Stimulated activated CD8-positive, alpha-beta memory T cell treated with anti-CD3 and anti-CD28 coated beads, Interleukin-7, amount 100 ng/mL, for 24 hours (primary cell): ENCODE measurements around the gene DNAAF8.
"Not testable (repeated sequence)": the region's sequence is repeated elsewhere in the genome, so short reads cannot be mapped to it uniquely, and the experiment has no call there.

Experiments
- DNase-seq: peaks from one replicate; pipeline ENCODE4 v3.0.0-alpha.2; 2020; ENCODE audit warnings: low read depth

The DNAAF8 gene

DNA sequence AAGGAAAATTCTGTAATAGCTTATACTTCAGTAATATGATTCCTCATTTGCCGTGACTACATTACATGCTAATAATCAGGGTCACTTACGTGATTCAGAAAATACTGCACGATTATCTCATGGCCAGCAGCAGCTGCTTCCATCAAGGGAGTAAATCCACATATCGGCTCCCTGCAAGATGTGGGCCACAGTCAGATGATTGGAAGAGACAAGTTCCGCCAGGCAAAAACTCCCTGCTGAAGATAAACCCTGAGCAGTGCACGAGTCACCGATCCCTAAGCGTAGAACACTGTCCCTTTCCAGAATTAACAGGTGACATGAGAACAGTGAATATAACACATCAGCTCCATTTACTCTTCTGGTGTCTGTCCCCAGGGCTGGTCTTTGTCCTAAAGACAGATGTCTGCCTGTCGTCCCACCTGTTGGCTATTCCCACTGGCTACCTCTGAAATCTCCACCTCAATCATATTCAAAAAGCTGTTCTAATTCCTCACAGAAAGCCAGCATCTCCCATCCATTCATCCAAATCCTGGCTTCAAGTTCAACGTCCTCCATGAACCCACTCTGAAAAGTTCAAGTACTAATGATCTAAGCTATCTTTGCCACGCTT, 9.6 kb upstream of the DNAAF8 start:
- DNase-seq = no peak

DNA sequence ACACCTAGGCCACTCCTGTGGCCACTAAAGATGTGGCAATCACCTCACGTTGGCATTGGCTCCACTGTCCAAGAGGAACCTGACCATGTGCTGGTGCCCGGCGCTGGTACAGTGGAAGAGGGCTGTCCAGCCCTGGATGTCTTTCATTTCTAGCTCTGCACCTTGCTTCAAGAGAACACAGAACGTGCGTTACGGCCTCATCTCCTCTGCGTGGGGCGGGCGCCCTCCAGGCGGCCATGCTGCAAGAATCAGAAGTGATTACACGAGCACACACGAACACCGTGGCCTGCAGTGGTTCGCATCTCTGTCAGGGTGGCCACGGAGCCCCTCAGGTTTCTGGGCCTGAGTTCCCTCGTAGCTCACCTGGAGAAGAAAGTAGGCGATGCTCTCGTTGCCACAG, 7.7 kb upstream of the DNAAF8 start:
- no peak for DNase-seq

DNA sequence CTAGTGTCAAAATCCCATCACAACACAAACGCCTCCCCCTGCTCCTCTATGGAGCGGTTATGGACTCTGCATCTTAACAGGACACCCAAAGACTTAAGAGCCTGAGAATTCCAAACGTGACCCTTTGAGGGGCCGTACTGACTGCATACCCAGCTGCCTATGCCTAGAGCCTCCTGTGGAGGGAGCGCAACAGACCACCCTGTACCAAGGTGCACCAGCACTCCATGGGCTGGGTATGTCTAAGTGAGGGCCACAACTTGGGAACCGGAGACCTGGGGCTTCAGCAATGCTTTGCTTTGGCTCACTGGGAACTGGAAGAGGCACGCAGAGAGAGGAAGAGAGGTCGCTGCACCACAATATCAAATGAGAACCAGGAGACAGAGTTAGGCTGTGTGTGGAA, 5.7 kb upstream of the DNAAF8 start:
- DNase-seq = no peak

DNA sequence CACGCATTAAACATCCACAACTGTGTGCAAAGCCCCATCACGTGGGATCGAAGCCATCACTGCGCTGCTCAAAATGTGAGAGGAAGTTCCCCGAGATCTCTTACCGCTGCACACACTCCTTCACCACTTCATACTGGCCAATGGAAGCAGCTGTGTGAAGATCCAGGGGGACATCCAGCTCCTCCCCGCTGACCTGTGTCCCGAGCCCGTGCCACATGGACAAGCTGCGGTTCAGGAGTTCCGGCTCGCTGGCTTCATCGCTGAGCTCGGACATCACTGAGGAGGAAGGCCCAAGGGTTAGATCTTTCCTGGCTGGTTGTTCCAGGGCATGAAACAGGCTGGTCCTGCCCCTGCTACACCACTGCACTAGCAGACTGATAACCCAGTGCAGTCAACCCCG, 4.5 kb upstream of the DNAAF8 start:
- no peak for DNase-seq

DNA sequence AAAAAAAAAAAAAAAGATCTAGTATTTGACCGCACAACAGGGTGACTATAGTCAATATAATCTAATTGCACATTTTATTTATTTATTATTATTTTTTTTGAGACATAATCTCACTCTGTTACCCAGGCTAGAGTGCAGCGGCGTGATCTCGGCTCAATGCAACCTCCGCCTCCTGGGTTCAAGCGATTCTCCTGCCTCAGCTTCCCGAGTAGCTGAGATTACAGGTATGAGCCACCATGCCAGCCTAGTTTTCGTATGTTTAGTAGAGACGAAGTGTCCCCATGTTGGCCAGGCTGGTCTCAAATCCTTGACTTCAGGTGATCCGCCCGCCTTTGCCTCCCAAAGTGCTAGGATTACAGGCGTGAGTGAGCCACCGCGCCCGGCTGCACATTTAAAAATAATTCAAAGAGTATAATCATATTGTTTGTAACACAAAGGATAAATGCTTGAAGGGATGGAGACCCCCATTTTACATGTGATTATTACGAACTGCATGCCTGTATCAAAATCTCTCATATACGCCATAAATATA, 1.1 kb upstream of the DNAAF8 start:
- no peak for DNase-seq

DNA sequence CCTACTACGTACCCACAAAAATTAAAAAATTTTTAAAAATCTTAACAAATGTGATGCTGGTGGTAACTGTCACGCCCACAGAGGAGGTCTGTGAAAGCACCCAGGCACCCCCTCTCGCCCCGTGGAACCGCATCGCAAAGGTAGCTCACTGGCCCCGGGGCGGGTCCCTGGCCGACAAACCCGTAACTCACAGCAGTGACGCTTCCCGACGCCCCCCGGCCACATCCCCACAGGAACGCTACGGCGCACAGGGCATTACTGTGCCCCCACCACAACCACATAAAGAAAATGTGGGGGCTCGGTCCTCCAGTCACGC, 632 bp upstream of the DNAAF8 start:
- DNase-seq = peak; percentile 15

DNA sequence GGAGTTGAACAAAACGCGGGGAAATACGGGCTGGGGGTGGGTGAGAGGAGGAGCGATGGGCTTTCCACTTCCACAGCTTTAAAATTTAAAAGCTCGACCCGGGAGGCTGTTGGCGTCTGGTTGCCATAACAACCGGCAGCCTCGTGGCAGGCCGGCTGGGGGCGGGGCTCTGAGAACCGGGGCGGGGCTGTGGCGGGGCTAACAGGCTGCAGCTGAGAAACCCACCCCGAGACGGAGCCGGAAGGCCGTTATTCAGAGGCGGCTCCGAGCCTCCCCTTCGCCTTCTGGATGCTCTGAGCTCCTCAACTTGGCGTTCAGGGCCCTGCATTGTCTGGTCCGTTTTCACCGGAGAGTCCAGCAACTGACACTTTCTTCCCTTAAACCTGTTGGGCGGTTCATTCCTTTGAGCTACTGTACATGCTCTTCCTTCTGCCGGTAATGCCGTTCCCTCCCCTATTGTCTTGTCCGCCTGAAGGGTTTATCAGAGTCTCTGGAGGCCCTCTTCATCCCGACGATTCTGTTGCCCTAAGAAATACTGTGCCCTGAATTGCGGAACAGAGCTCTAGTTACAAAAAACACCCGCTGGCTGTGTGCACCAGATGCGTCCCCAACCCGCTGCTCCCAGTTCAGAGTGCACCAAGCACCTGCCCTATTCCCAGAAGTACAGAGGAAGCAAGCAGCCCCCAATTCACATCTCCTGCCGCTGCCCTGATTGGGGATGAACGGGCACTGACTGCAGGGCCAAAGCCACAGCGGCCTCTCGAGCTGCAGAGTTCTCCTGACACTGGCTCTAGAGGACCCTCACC, 596 bp downstream of the DNAAF8 start:
- peak; percentile 93 for DNase-seq

DNA sequence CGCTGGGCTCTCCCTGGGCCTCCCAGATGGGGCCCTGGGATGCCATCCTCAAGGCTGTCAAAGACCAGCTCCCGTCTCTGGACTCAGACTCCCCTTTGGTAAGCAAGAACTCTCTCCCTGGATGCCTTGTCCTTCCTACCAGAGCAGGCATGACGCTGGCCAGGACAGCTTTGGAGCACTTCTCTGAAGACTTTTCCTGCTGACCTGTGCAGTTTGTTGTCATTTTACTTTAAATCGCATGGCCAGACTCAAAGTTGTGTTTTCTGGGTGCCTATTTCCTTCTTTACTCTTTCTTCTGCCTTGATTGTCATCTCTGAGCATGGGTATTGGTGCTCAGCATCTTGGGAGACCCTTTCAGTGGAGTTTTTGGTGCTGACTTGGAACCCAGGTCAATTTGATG, 2.2 kb downstream of the DNAAF8 start:
- DNase-seq = no peak

DNA sequence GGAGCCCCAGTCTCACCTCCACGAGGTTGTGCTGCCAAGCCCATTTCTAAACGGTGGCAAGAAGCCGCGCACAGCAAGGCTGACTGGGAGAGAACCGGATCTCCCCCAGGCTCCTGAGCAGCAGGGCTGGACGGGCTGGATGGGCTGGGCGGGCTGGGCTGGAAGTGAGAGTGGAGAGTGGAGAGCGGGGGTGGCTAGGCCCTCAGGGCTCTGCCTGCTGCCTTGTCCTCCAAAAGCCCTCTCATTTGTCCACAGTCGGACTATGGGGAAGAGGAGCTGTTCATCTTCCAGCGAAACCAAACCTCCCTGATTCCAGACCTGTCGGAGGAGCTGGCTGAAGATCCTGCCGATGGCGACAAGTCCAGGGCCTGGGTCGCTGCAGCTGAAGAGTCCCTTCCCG, 3.2 kb downstream of the DNAAF8 start:
- no peak for DNase-seq

DNA sequence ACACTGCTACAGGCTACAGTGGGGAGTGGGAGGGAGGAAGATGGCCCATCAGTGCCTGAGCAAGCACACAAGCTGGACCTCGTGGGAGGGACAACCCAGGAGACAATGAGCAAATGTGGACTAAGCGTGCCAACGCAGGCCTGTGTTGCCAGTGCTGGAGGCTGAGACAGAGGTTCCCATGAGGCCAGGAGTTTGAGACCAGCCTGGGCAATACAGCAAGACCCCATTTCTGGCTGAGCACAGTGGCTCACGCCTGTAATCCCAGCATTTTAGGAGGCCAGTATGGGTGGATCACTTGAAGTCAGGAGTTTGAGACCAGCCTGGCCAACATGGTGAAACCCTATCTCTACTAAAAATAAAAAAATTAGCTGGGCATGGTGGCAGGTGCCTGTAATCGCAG, 4.0 kb downstream of the DNAAF8 start:
- DNase-seq = not testable (repeated sequence)

DNA sequence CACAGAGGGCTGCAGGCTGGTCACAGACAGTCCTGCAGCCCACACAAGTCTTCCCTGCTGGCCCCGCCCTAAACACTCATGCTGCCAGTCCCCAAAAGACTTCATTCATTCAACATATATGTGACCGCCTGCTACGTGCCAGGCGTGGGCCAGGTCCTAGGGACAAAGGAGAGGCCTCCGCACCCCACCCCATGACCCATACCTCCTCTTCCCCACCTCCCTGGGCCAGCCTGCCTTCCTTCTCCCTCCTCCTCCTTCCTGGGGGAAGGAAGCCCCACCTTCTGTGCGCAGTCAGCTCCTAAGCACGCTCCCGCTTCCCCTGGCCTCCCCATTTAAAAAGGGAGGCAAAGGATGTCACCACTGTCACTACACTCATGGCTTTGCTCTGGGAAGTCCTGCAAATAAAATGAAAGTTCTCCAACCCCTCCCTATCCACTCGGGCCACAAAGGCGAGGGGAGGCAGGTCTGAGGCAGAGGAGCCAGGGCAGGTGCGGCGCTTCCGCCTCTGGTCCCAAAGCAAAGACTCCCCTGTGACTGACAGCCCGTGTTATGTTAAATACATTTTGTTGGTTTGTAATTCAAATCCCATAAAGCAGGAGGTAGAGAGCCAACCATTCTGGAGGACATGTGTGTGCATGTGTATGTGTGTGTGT, 9.0 kb downstream of the DNAAF8 start:
- DNase-seq = no peak

DNA sequence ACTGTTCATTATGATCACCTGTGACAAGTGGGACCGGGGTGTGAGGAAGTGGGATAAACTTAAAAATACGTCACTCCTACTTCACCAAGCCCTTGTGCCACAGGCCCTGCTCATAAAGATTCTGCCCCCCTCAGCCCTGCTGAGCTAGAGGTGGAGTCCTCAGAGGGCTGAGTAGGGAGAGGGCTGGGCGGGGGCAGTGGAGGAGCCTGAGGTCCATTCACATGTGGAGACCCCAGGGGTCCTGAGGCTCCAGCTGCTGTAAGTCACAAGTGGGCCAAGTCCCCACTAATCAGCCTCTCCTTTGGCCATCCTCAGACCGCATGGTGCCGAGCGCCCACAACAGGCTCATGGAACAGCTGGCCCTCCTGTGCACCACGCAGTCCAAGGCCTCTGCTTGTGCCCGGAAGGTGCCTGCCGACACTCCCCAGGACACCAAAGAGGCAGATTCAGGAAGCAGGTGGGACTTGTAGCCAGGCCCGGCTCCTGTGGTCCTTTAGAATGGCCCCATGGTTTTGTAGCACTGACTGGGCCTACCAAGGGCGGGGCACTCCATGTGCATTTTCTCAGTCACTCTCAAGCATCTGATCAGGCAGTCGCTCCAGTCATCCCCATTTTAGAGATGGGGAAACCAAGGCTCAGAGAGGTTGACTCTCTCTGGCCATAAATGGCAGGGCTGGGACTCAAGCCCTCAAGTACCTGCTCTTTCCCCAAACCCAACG, 10.4 kb downstream of the DNAAF8 start:
- no peak for DNase-seq

DNA sequence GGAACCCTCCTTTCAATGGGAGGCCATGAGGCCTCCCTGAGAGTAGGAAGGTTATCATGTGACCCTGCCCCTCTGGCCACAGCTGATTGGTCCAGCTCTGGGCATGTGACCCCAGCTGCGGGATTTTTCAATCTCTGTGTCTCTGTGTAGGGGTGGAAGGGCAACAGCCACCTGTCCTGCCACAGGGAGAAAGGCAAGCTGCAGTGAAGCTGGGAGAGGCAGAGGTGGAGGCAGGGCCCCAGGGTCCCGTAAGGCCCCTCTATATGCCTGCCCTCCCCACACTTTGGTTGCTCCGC, 10.9 kb downstream of the DNAAF8 start:
- DNase-seq = no peak

DNA sequence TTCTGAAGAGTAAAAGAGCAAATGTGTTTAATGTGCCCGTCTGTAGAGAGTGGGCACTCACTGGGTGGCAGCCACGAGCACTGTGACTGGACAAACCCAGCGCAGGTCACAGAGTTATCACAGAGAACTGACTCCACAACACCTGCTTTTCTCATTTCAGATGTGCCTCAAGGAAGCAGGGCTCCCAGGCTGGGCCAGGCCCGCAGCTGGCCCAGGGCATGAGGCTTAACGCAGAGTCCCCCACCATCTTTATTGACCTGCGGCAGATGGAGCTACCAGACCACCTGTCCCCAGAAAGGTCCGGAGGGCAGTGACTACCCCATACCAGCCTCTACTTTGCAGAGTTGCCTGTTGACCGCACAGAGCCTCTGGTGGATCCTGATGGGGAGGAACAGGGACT, 11.9 kb downstream of the DNAAF8 start:
- no peak for DNase-seq

DNA sequence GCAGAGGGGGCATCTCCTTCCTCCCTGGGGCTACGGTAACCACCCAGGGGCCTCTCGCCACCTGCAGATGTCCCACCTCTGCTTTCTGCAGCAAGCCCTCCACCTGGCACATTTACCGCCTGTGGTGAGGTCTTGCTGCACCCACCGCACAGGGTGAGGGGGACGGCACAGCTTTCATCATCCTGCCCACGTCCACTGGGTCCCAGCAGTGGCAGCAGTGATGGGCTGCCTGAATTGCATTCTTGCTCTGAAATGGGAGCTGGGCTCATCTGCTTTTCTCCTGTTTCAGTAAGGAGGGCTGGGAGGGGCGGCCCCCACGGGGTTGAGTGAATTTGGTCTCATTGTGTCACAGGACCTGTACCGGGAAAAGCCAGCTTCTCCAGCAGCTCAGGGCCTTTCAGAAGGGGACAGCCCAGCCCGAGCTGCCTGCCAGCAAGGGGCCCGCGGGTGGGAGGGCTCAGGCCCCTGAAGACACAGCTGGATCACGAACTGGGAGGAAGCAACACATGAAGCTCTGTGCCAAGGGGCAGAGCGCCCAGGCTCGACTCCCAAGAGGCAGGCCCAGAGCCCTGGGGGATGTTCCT, 12.7 kb downstream of the DNAAF8 start:
- no peak for DNase-seq

DNA sequence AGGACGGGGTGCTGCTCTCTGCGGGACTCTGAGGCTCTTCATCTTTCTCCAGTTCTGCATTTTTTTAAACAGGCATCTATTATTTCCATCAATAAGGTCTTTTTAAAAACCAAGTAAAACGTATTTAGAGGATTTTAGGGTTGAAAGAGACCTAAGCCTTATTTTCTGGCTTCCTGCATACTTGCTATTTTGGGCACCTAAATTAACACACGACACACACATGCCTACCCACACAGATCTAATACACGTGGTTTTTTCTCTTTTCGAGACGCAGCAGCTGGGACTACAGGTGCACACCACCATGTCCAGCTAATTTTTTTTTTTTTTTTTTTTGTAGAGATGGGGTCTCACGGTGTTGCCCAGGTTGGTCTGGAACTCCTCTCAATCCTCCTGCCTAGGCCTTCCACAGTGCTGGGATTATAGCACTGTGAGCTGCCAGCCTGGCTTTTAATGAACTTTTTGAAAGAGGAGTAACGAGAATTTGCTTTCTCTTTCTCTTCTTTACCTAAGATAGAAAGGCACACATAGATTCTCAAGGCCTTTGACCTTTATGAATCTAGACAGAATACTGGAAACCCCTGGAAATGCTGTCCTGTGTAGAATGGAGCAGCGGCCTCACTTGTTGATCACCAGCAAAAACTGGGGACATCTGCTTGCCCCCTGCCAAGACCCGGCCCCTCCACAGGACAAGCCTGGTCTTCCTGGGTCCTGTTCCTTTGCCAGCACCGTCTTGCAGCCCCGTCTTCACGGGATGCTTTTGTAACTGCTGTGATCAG, 13.8 kb downstream of the DNAAF8 start:
- no peak for DNase-seq

DNA sequence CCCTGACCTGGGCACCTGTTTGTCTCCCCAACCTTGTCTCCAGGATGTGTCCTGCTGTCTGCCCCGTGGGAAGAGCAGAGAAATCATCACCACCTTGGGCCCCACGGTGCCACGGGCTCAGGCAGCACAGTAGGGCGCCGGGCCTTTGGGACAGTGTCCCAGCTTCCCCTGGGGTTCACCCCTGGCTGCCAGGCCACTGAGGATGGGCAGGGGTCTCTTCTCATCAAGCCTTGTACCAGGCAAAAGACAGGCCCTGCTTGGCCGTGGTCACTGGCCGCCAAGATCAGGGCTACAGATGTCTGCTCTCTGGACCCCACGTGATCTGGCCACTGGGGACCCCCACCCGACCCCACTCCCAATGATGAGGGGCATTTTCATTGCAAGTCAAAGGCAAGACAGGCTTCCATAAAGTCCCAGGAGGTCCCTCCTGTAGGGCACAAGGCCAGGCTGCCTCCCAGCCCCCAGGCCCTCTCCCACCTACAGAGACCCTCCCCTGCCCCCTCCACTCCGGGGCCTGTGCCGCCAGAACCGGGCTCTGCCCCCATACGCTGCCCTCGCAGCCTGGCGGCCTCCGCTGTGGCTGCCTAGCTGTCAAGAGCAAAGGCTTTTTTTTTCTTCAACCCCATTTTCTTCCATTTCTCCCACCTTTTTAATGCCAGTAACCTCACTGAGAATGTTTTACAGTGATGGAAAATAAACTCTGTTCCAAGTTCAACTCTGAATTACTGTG, 14.5 kb downstream of the DNAAF8 start:
- no peak for DNase-seq

DNA sequence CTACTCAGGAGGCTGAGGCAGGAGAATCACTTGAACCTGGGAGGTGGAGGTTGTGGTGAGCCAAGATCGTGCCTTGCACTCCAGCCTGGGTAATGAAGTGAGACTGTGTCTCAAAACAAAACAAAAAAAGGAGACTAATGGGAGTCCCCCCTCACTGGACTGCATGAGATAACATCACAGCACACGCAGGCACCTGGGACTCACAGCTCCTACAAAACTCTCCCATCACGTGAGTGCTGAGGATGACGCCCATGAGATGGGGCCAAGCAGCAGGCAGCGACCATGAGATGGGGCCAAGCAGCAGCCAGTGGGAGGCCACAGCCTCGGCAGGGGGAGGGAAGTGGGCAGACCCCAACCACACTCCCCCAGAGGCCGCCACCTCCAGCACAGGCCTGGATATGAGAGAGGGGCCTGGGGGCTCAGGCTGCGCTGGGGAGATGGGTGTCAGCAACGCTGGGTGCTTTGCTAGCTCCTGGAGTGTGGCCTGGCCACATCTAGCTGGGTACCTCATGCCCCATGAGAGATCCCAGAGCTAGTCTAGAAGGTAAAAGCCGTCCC, 15.4 kb downstream of the DNAAF8 start:
- no peak for DNase-seq

DNA sequence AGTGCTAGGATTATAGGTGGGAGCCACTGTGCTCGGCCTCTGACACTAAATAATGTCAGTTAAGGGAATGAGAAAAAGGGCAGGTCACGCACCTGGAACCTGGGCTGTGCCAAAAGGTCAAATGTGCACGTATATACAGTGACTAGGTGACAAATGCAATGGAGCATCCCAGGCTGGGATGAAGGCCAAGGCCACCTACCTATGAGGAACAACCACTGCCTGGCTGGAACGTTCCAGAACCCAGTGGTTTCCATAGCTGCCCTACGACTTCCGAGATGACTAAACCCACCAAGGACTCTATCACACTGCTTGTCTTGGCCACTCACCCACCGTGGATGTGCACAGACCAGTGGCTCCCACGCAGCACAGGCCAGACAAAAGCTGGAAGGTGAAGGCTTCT, 16.6 kb downstream of the DNAAF8 start:
- DNase-seq = no peak

DNA sequence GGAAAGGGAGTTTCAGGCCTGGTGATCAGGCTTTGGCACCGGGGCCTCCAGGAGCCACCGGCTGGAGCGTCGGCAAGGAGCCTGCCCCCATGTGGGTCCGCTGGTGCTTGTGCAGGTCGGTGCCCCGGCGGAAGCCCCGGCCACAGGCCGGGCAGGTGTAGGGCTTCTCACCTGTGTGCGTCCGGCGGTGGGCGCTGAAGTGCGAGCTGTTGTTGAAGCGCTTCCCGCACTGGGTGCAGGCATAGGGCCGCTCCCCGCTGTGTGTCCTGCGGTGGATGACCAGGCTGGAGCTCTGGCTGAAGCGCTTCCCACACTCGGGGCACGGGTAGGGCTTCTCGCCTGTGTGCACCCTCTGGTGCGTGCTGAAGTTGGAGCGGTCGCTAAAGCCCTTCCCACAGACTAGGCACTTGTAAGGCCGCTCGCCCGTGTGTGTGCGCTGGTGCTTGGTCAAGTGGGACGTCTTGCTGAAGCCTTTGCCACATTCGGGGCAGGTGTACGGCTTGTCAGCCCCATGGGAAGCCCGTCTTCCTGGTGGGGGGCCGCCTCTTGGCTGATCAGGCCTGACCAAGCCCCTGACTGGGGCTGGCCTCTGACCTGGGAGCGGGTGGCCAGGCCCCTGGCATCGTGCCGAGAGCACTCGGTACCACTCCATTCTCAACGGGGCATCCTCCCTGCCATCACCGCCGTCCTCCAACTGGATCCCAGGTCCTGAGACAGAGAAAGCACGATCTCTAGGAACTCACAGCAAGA, 18.2 kb downstream of the DNAAF8 start:
- no peak for DNase-seq
